HL-60/S4 treated with retinoic acid at 250 ng/mL for 4 days and 3 days (cell line): ENCODE measurements around the gene AP1G1.
"Not testable (repeated sequence)": the region's sequence is repeated elsewhere in the genome, so short reads cannot be mapped to it uniquely, and the experiment has no call there.

Source experiments
- in situ Hi-C: fragments of 300-500 bp; cut with MboI; formaldehyde crosslinking; loops from 2 replicates; pipeline ENCODE4 v1.7.0; 2022; ENCODE audit warnings: low sequenced_read_pairs

AP1G1 gene

GRCh38 chr16:71709229-71709781 lies 99.3 kb downstream of the AP1G1 start:
- in situ Hi-C loops: no loop called here

- in situ Hi-C loops: no loop called here
Observed at GRCh38 chr16:71708696-71709095, 99.9 kb downstream of the AP1G1 start.

- in situ Hi-C loops: no loop called here
Observed at GRCh38 chr16:71707199-71707598, 101.4 kb downstream of the AP1G1 start.

GRCh38 chr16:71706046-71706445 lies 102.6 kb downstream of the AP1G1 start:
- in situ Hi-C loops: no loop called here

- in situ Hi-C loops: no loop called here
Observed at GRCh38 chr16:71703333-71703732, 105.3 kb downstream of the AP1G1 start.

- in situ Hi-C loops: no loop called here
Observed at GRCh38 chr16:71700831-71701230, 107.8 kb downstream of the AP1G1 start.

GRCh38 chr16:71698491-71698890 lies 110.1 kb downstream of the AP1G1 start:
- in situ Hi-C loops: no loop called here

- in situ Hi-C loops: no loop called here
Observed at GRCh38 chr16:71693164-71693563, 115.5 kb downstream of the AP1G1 start.

GRCh38 chr16:71689901-71690300 lies 118.7 kb downstream of the AP1G1 start:
- in situ Hi-C loops: no loop called here

- in situ Hi-C loops: no loop called here
Observed at GRCh38 chr16:71687861-71688260, 120.8 kb downstream of the AP1G1 start.

GRCh38 chr16:71684280-71684679 lies 124.4 kb downstream of the AP1G1 start:
- in situ Hi-C loops: not testable (repeated sequence)

GRCh38 chr16:71681360-71681759 lies 127.3 kb downstream of the AP1G1 start:
- in situ Hi-C loops: no loop called here
